ENCODE measurements around the gene MFRP. TPM values are rescaled to one million over a fixed set of nuclear protein-coding genes. Genes with fewer than 3 reads are reported as not detected.

Gene MFRP
- total RNA-seq, 2 experiments from 2014 or later, result not detected

DNA sequence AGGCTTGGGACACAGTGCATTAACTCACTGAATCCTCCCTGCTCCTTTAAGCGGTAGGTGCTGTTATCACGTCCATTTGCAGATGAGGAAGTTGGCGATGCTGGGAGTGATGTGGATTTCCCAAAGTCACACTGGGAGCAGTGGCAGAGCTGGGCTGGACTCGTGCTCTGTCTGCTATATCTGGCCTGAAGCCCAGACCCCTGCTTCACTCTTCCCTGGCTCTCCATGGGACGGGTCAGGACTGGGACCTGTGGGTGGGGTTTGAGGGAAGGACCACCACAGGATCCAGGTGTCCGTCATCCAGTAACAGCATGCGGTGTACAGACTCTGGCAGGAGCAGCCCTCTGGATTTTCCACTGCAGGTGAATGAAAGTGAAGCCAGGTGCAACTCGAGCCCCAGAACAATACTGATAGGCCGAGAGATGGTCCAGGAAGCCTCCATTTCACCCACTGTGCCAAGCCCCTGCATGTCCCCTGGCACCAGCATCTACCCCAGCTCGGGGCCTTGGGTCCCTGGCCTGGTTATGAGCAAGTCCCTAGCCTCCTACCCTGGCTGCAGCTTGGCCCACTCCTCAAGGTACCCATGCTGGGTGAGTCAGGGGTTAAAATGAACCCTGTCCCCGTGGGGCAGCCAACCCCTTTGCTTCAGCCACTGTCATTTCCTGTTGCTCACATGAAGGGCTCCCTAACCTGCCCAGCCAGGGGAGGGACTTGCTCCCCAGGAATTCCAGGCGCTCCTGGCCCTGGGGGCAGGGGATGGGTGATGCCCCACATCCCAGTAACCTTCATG lies 30.8 kb upstream of the MFRP start:
- H3K27me3 Mint-ChIP-seq, result peaks cover 11% of the 10 kb centered on the region
- ATAC-seq (ENCODE audit: low read depth), result no peak
- POLR2A ChIA-PET, result interaction anchor here (0.6 to 2.3 kb wide), 2 partner anchors 20 to 319 kb away, joined by 3 to 5 read pairs; no protein-coding TSS in a partner anchor
- no peak overlapping the region for H3K27ac Mint-ChIP-seq
- H3K36me3 Mint-ChIP-seq, result no peaks in the 10 kb centered on the region
- no peak overlapping the region for H3K4me3 Mint-ChIP-seq
- no peaks in the 10 kb centered on the region for H3K9me3 Mint-ChIP-seq
- H3K4me1 Mint-ChIP-seq, result peaks cover 30% of the 10 kb centered on the region
- no peak for DNase-seq

DNA sequence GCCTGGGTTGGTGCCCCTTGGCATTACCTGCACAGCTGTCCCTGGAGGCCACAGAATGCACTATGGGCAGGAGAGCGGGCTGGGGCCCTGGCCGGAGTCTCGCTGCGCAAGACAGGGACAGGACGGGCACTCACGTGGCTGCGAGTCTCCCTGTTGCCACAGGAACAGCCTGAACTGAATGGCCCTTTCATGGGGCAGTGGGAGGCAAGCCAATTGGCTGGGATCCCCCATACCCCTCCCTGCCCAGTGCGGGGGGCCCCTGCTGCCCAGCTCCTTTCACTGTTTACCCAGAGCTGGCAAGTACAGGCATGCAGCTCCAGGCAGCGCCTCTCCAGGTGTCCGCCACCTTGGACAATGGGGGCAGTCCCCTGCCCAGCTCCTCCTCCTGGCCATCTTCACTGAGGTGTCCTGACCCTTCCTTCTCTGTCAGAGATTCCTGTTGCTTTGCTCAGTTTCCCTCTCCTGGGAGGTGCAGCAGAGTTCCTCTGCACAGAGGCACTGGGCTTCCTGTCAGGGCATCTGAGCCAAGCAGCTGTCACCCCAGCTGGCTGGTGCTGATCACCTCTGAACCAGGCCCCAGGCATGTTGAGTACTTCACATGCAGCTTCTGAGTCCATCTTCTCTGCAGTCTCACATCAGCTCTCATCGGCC lies 29.8 kb upstream of the MFRP start:
- no peaks in the 10 kb centered on the region for H3K36me3 Mint-ChIP-seq
- no peak overlapping the region for H3K4me3 Mint-ChIP-seq
- peaks cover 13% of the 10 kb centered on the region for H3K27me3 Mint-ChIP-seq
- peaks cover 27% of the 10 kb centered on the region for H3K4me1 Mint-ChIP-seq
- H3K9me3 Mint-ChIP-seq, result no peaks in the 10 kb centered on the region
- DNase-seq (no peak), ATAC-seq (ENCODE audit: low read depth) (no peak)
- POLR2A ChIA-PET, result interaction anchor here (0.6 to 2.3 kb wide), 2 partner anchors 19 to 318 kb away, joined by 3 to 5 read pairs; no protein-coding TSS in a partner anchor
- no peak overlapping the region for H3K27ac Mint-ChIP-seq

DNA sequence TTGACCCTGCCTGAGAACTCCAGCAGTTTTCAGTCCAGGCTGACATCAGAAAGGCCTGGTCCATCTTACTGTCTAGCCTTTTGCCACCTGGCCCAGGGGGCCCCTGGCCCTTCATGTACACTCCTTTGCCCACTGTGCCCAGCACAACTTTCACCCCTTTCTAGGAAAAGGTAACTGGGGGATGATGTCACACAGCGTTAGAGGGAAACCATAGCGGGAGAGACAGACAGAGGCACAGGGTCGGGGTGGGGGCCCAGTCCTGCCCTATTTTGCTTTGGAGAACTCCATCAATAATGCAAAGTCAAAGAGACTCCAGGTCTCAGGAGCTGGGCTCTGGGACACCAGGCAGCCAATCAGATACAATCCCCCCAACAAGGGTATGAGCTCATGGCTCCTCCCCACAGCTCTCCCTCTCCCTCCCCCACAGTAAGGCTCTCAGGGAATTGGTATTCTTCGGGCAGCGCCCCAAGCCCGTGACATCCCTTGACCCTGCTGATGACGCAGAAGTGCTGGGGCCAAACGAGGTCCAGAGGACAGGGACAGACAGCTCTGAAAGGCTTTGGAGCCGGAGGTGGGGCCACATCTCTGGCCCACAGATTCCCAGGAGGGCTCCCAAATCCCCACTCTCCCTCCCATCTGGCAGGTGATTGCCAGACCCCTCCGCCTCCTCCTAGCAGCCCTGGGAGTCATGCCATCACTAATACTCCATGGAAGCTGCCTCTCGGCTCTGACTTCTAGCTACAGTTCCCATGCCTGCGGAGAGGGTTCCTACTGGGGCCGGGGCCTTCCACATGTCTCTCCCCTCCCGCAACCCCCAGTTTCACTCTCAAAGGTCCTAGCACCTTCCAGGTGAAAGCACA lies 29.1 kb upstream of the MFRP start:
- Mint-ChIP-seq H3K27me3 (peaks cover 8% of the 10 kb centered on the region), H3K9me3 (no peaks in the 10 kb centered on the region), H3K36me3 (no peaks in the 10 kb centered on the region), H3K4me1 (peaks cover 20% of the 10 kb centered on the region), H3K27ac (no peak overlapping the region), H3K4me3 (no peak overlapping the region)
- DNase-seq (no peak), ATAC-seq (ENCODE audit: low read depth) (no peak)
- POLR2A ChIA-PET, result no interaction called here

DNA sequence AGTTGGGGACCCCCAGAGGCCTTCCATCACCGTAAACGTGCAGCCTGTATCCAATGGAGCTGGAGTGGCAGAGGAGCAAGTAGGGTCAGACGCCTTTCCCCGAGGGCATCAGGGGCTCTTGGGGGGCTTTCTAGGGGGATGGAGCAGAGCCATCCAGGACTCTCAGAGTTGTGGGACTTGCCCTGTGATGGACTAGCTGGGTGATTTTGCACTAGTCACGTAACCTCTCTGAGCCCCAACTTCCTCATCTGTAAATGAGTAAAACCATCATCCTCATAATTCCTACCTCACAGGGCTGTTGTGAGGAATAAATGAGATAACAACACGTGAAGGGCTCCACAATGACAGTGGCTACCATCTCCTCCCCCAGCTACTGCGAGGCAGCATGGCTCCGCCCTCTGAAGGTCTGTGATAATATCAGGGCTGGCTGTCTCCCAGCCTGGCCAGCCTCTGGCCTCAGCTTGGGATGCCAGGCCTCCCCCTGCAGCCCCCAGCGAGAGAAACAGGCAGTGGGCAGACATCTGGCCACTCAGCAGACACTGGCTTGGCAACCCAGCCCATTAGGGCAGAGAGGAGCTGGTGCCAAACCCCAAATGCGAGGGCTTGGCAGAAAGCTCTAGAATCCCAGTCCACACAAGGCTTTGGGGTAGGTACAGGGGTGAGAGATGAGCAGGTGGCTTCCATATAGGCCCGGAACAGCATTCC lies 28.3 kb upstream of the MFRP start:
- Mint-ChIP-seq H3K9me3 (no peaks in the 10 kb centered on the region), H3K4me1 (peaks cover 18% of the 10 kb centered on the region), H3K27ac (no peak overlapping the region), H3K4me3 (no peak overlapping the region), H3K36me3 (no peaks in the 10 kb centered on the region), H3K27me3 (peaks cover 10% of the 10 kb centered on the region)
- DNase-seq (no peak), ATAC-seq (ENCODE audit: low read depth) (no peak)
- POLR2A ChIA-PET, result no interaction called here

DNA sequence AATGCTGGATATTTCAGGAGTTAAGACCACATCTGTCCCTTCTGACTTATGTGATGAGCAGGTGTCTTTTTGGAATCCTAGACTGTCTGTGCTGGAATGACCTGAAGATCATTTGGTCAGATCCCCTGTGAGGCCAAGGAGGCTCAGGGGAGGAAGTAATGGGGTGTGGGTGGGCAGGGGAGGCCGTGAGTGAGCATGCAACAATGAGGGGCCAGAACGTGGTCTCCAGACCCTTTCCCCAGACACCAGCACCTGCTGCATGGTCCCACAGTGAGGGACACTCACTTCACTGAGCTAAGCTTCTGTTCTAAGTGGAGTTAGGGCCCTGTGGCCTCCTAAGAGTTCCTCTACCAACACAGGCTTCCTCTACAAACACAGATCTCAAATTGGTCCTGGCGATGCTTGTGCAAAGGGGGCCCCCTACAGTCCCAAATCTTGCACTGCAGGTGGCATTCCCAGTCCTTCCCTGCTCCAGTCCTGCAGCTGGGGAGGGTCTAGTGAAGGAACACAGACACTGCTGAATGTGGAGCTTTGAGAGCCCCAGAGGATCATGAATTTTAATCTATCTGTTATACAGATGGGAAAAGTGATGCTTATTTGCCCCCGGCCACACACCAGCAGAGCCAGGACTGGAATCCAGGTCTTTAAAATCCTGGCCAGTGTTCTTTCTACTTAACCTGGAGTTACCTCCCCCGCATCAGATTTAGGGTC lies 27.6 kb upstream of the MFRP start:
- Mint-ChIP-seq H3K4me1 (peaks cover 18% of the 10 kb centered on the region), H3K9me3 (no peaks in the 10 kb centered on the region), H3K4me3 (no peak overlapping the region), H3K36me3 (no peaks in the 10 kb centered on the region), H3K27me3 (peaks cover 14% of the 10 kb centered on the region), H3K27ac (no peak overlapping the region)
- ATAC-seq (ENCODE audit: low read depth) (peak; percentile 61), DNase-seq (no peak)
- POLR2A ChIA-PET, result no interaction called here

DNA sequence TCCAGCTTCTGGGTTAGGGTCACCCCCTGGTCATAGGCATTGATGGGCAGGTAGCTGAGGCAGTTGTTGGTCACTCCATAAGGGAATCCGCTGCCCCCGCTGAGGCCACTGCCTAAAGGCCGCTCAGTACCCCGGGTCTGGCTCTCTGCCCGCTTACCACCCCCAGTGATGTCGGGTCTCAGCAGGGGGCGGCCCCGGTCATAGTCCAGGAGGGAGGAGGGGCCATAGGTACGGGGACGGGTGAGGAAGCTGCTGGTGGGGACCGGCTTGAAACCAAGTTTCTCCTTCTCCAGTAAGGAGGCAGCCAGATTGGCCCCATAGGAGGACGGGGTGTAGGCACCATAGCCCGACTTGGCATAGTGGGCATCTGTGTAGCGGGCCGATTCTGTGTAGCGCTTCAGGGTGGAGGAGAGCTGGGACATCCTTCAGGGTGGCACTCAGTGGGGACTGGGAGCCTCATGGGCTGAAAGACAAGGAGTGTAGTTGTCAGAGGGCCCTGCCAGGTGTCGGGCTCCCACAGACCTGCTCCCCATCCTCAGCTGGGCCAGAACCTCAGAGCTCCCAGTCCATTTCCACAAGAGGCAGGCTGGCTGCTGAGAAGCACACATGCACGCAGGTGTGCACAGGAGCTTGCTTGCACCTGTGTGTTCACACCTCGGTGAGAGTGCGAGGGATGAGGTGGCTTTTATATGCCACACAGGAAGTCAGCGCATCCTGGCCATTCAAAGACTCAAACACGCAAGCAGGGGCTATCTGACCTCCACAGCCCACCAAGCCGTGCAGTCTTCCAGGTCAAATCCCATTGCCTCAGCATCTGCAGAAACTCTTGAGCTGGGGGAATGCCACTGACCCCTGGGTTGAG lies 26.8 kb upstream of the MFRP start:
- peaks cover 18% of the 10 kb centered on the region for H3K4me1 Mint-ChIP-seq
- H3K4me3 Mint-ChIP-seq, result no peak overlapping the region
- H3K27ac Mint-ChIP-seq, result no peak overlapping the region
- no peak for DNase-seq
- peaks cover 16% of the 10 kb centered on the region for H3K27me3 Mint-ChIP-seq
- no peaks in the 10 kb centered on the region for H3K9me3 Mint-ChIP-seq
- POLR2A ChIA-PET, result no interaction called here
- ATAC-seq (ENCODE audit: low read depth), result peak; percentile 37
- no peaks in the 10 kb centered on the region for H3K36me3 Mint-ChIP-seq

DNA sequence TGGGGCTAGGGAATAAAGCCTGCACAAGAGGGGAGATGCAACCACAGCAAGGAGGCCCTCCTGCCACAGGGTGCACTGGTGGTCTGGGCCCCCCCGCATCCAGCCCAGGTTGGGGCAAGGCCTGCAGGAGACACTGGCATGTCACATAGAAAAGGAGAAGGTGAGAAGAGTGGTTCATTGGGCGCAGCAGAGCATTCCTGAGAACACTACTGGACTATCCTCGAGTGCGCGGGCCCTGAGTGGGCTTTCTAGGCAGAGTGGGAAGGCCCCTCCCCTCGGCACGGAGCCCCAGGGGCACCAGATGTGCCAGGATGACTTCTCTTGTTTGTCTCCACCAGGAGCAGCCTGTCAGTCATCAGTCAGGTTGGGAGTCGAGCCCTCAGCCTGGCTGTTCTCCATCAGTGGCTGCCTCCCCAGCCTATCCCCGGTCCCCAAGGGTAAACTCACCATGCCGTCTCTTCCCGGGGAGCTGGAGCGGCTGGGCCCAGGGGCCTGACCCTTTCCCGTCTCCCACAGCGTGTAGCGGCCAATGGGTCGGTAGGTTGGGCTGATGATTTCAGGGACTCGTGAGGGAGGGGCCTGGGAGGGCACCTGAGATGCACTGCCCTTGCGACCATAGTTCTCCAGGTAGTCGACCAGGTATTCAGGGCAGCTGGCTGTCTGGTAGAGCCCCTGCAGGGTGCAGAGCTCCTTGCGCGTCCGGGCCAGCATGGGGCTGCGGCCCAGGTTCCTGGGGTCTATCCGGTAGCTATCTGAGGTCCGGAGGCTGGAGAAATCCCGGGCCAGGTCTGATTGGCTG lies 26.0 kb upstream of the MFRP start:
- no peaks in the 10 kb centered on the region for H3K9me3 Mint-ChIP-seq
- no peak overlapping the region for H3K27ac Mint-ChIP-seq
- peaks cover 20% of the 10 kb centered on the region for H3K27me3 Mint-ChIP-seq
- no peaks in the 10 kb centered on the region for H3K36me3 Mint-ChIP-seq
- DNase-seq (no peak), ATAC-seq (ENCODE audit: low read depth) (no peak)
- H3K4me1 Mint-ChIP-seq, result peaks cover 15% of the 10 kb centered on the region
- POLR2A ChIA-PET, result no interaction called here
- H3K4me3 Mint-ChIP-seq, result no peak overlapping the region

DNA sequence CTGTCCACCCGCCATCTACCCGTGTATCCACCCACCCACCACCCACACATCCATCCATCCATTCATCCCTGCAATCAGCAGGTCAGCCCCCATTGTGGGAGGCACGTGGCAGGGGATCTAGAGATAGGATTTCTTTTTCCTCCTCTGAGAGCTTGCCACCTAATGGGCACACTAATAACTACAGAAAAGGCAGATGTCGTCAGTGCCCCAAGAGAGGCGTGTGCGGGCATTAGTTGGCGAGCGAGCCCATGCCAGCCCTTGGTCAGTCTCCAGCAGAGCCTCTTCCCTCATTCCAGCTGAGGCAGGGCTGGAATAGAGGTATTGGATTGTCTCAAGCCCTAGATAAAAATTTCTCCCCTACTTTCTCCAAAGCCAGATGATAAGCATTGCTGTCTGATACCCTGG lies 25.3 kb upstream of the MFRP start:
- Mint-ChIP-seq H3K9me3 (no peaks in the 10 kb centered on the region), H3K4me1 (peaks cover 14% of the 10 kb centered on the region), H3K27ac (no peak overlapping the region), H3K27me3 (peaks cover 20% of the 10 kb centered on the region), H3K36me3 (no peaks in the 10 kb centered on the region), H3K4me3 (no peak overlapping the region)
- ATAC-seq (ENCODE audit: low read depth), result no peak
- POLR2A ChIA-PET, result no interaction called here
- no peak for DNase-seq

DNA sequence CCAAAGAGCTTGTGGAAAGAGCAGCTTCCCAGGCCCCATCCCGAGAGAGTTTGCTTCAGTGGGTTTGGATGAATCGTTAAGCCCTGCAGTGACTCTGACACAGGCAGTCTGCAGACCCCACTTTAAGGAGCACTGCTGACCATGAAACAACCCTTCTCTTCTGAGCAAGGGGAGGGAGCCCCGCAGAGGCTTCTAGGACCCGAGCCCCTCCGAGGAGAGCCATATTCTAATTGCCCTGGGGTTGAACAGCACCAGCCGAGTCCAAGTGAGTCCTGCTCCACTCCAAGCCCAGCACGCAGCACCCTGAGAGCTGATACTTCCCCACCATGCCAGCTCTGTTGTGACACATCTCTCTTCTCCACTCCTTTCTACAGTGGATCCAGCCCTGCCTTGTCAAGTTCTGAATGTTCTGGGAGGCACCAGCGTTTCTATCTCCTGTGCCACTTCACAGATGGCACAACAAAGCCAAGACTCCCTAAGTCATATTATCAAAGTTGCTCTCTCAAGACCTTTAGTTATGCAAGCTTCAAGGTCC lies 24.6 kb upstream of the MFRP start:
- Mint-ChIP-seq H3K36me3 (no peaks in the 10 kb centered on the region), H3K9me3 (no peaks in the 10 kb centered on the region), H3K27me3 (peaks cover 22% of the 10 kb centered on the region), H3K4me1 (peaks cover 11% of the 10 kb centered on the region), H3K4me3 (no peak overlapping the region), H3K27ac (no peak overlapping the region)
- ATAC-seq (ENCODE audit: low read depth) (no peak), DNase-seq (no peak)
- POLR2A ChIA-PET, result no interaction called here

DNA sequence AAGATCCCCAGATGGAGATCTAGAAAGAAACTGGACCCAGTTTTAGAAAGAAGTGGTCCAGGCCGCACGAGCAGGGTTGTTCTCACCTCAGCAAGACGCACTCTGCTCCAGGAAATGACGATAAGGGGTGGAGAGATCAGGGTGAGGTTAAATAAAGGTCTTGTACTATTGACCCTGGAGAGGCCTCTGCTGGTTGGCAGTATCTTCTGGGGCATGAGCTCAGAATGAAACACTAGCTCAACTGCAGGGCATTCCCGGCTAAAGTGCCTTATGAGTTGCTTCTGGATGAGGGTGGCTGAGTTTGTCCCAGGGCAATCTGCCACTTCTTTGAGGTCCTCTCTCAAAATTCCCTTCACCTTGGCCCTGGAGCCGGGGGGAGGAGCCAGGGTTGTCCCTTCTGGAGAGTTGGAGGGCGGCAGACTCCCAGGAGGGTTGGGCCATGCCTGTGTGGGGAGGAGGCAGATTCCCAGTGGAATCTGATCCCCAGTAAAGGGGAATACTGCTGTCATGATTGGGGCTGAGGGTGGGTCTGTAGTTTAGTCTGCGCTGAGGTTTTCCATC lies 24.1 kb upstream of the MFRP start:
- Mint-ChIP-seq H3K4me3 (no peak overlapping the region), H3K4me1 (peaks cover 11% of the 10 kb centered on the region), H3K36me3 (no peaks in the 10 kb centered on the region), H3K9me3 (no peaks in the 10 kb centered on the region), H3K27me3 (peaks cover 25% of the 10 kb centered on the region), H3K27ac (no peak overlapping the region)
- no peak for ATAC-seq (ENCODE audit: low read depth)
- DNase-seq, result no peak
- POLR2A ChIA-PET, result no interaction called here

Data from activated naive CD8-positive, alpha-beta T cell treated with anti-CD3 and anti-CD28 coated beads, Interleukin-2, amount 10 ng/mL, durations not matched to agents 7 days and 5 days (primary cell).